ENCODE results near the gene TSBP1. TPM values are rescaled to one million over a fixed set of nuclear protein-coding genes. Genes with fewer than 3 reads are reported as not detected.

The TSBP1 gene
- total RNA-seq, 2 donors from 2014 or later: not detected

DNA sequence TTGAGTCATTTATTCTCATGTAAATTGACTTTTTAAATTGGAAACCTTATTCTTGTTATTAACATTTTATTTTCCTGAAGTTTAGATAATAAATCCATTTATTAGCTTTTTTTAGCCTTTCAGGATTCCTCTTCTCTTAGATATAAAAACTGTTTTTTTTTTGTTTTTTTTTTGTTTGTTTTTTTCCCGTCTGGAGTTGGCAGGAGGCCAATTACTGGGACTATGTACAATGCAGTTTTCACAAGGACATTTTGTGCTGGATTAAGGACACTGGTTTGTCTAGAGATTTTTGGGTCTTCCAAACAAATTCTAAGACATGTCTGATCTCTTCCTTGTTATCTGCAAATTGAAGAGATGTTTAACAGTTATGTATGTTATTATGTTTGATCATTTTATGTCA is 34.0 kb upstream of the TSBP1 start:
- no peak overlapping the region for H3K4me3 ChIP-seq
- intact Hi-C loops (cut with DNase I): no loop called here
- TF ChIP-seq, protein P1, sequence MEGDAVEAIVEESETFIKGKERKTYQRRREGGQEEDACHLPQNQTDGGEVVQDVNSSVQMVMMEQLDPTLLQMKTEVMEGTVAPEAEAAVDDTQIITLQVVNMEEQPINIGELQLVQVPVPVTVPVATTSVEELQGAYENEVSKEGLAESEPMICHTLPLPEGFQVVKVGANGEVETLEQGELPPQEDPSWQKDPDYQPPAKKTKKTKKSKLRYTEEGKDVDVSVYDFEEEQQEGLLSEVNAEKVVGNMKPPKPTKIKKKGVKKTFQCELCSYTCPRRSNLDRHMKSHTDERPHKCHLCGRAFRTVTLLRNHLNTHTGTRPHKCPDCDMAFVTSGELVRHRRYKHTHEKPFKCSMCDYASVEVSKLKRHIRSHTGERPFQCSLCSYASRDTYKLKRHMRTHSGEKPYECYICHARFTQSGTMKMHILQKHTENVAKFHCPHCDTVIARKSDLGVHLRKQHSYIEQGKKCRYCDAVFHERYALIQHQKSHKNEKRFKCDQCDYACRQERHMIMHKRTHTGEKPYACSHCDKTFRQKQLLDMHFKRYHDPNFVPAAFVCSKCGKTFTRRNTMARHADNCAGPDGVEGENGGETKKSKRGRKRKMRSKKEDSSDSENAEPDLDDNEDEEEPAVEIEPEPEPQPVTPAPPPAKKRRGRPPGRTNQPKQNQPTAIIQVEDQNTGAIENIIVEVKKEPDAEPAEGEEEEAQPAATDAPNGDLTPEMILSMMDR (IDR thresholded peaks at IDR 0.05): no peak
- TF ChIP-seq POLR2A (IDR thresholded peaks at IDR 0.05): no peak
- no peaks in the 10 kb centered on the region for H3K36me3 ChIP-seq (replicated peaks in 1 of 2; ENCODE audit: insufficient read depth in 1 of 2, low read depth in 2 of 2)
- 6 to 7% methylated on average over 1 of the region's 1 CpG for WGBS, 2 donors
- peaks cover 0 to 6% of the 10 kb centered on the region in 2 donors for H3K27me3 ChIP-seq
- H3K27ac ChIP-seq: no peak overlapping the region
- H3K4me1 ChIP-seq: no peaks in the 10 kb centered on the region
- DNase-seq (no peak), ATAC-seq (no peak)
- H3K9me3 ChIP-seq: no peaks in the 10 kb centered on the region

DNA sequence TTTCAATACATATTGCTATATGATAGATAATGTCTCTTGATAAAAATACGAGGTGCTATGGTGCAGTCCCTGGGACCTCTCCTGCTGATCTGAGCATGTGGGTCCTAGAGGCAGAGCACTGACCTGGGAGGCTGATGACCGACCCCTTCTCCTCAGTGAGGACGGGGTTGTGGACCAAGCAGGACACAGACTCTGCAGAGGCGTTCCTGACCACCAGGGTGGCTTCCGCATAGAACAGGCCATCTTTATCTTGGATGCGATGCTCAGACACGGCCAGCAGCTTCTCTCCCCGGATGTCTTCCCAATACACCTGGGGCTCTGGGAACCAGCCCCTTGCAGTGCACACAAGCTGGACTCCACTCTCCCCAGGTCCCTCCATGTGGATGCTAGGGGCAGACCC is 31.1 kb upstream of the TSBP1 start:
- TF ChIP-seq, protein P1 (IDR thresholded peaks at IDR 0.05): no peak
- no peak for TF ChIP-seq POLR2A (IDR thresholded peaks at IDR 0.05)
- Histone ChIP-seq H3K9me3 (no peaks in the 10 kb centered on the region), H3K27ac (no peak overlapping the region), H3K27me3 (no peaks in the 10 kb centered on the region), H3K4me3 (no peak overlapping the region), H3K4me1 (no peaks in the 10 kb centered on the region), H3K36me3 (replicated peaks in 1 of 2; ENCODE audit: insufficient read depth in 1 of 2, low read depth in 2 of 2) (no peaks in the 10 kb centered on the region)
- intact Hi-C loops (cut with DNase I): no loop called here
- no peak for DNase-seq
- 52 to 62% methylated on average over 7 to 8 of the region's 8 CpGs for WGBS, 2 donors
- no peak for ATAC-seq

DNA sequence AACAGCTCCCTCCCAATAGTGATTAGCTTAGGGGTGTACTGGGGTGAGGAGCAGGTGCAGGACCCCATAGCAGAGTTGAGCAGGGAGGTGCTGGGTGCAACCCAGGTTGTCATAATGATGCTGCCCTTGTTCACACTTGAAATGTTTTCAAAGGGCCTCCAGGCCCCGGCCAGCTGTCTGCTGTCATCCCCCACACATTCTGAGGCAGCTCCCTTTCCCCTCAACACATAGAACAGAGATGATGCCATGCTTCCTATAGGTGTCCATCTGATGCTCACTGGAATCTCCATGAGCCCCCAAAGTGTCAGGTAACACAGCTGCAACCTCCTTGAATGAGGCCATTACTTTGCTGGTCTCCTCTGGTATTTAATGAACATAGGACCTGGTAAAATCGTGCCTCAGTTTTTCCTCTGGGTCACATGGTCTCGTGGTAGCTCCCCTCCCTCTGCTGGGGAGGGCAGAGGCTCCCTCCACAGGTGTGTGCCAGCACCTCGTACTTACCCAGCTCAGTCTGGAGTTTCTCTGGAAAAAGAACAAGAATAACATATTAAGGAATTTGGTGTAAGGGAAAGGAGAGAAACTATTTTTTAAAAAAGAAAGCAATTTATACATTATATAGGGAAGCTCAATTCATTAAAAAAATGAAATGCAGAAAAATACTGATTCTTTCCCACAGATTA is 29.7 kb upstream of the TSBP1 start:
- Histone ChIP-seq H3K36me3 (replicated peaks in 1 of 2; ENCODE audit: insufficient read depth in 1 of 2, low read depth in 2 of 2) (no peaks in the 10 kb centered on the region), H3K27me3 (no peaks in the 10 kb centered on the region), H3K9me3 (no peaks in the 10 kb centered on the region), H3K27ac (no peak overlapping the region), H3K4me3 (no peak overlapping the region), H3K4me1 (no peaks in the 10 kb centered on the region)
- intact Hi-C loops (cut with DNase I): no loop called here
- 31 to 33% methylated on average over 4 of the region's 4 CpGs for WGBS, 2 donors
- ATAC-seq (no peak), DNase-seq (no peak)
- TF ChIP-seq POLR2A (IDR thresholded peaks at IDR 0.05): no peak
- TF ChIP-seq, protein P1 (IDR thresholded peaks at IDR 0.05): no peak

DNA sequence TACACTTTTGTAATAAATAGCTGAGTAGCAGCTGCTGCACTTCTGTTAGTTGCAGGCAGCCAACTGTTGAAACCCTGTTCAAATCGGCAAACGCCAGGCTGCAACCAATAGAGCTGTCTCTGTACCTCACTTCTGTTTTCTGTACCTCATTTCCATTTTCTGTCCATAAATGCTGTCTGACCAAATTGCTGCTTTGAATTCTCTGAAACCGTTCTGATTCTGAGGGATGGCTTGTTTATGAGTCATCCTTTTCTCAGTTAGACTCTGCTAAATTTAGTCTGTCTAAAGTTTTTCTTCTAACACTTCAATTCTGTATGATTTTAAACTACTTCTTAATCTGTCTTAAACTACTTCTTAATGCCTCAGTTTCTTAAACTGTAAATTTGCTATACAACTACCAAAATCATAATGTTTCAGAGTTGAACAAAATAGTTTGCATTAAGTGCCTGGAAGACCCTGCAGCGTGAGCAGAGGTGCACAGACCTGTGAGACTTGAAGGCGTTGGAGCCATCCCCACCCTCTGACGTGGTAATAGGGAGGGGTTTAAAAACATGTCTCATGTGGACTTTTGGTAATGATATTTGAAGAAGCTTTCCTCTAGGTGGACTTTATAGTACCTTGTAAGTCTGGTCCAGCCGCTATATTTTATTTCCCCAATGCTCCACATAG is 25.7 kb upstream of the TSBP1 start:
- Histone ChIP-seq H3K4me3 (no peak overlapping the region), H3K36me3 (replicated peaks in 1 of 2; ENCODE audit: insufficient read depth in 1 of 2, low read depth in 2 of 2) (no peaks in the 10 kb centered on the region), H3K27me3 (no peaks in the 10 kb centered on the region), H3K27ac (no peak overlapping the region), H3K4me1 (no peaks in the 10 kb centered on the region), H3K9me3 (no peaks in the 10 kb centered on the region)
- ATAC-seq (no peak), DNase-seq (no peak)
- WGBS, 2 donors: 65 to 70% methylated on average over 7 of the region's 7 CpGs
- intact Hi-C loops (cut with DNase I): no loop called here
- TF ChIP-seq, protein P1 (IDR thresholded peaks at IDR 0.05): no peak
- no peak for TF ChIP-seq POLR2A (IDR thresholded peaks at IDR 0.05)

DNA sequence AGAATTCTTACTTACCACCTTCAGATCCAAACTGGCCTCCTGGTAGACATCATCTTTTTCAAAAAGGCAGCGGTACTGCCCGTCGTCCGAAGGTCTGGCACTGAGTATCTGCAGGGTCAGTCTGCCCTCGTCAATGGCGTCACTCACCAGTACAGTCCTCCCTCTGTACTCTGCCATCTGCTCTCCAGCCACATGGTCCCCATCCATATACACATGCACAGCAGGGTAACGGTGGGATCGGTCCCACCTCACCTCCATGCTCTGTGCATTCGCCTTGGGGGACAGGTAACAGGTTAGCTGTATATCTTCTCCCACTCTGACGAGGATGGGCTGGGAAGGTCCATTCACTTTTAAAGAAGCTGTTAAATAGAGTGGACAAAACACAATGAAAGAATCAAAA is 24.3 kb upstream of the TSBP1 start:
- WGBS, 2 donors: 76 to 88% methylated on average over 10 of the region's 10 CpGs
- no peak overlapping the region for H3K27ac ChIP-seq
- no peak for ATAC-seq
- H3K36me3 ChIP-seq (replicated peaks in 1 of 2; ENCODE audit: insufficient read depth in 1 of 2, low read depth in 2 of 2): no peaks in the 10 kb centered on the region
- no peak overlapping the region for H3K4me3 ChIP-seq
- DNase-seq: no peak
- intact Hi-C loops (cut with DNase I): no loop called here
- no peak for TF ChIP-seq POLR2A (IDR thresholded peaks at IDR 0.05)
- TF ChIP-seq, protein P1 (IDR thresholded peaks at IDR 0.05): no peak
- no peaks in the 10 kb centered on the region for H3K9me3 ChIP-seq
- no peaks in the 10 kb centered on the region for H3K4me1 ChIP-seq
- no peaks in the 10 kb centered on the region for H3K27me3 ChIP-seq

All from body of pancreas (tissue), 4 donors.